ENCODE measurements around the gene ATP5F1E.
"Not testable (repeated sequence)": the region's sequence is repeated elsewhere in the genome, so short reads cannot be mapped to it uniquely, and the experiment has no call there.

- TF ChIP-seq EZH2 (IDR thresholded peaks at IDR 0.05; ENCODE audit: borderline replicate concordance, low read depth, low read length, severe bottlenecking); CTCF (IDR thresholded peaks at IDR 0.05; ENCODE audit: borderline replicate concordance, extremely low read depth, low read length, poor library complexity, severe bottlenecking): not testable (repeated sequence)
Observed at GRCh38 chr20:58983115-58983468, 49.0 kb downstream of the ATP5F1E start.
